GM21717 (cell line): Measurements from ENCODE around the gene TRIM9.
A peak's percentile ranks its signal among the peaks of the same experiment; 100 is the strongest.

Experiments used
- ATAC-seq: cut with Tn5 transposase; IDR thresholded peaks from one replicate; pipeline ENCODE4 v1.9.1; 2021; ENCODE audit warnings: mild to moderate bottlenecking, moderate library complexity; ENCODE audit not compliant: unreplicated experiment

The TRIM9 gene

DNA sequence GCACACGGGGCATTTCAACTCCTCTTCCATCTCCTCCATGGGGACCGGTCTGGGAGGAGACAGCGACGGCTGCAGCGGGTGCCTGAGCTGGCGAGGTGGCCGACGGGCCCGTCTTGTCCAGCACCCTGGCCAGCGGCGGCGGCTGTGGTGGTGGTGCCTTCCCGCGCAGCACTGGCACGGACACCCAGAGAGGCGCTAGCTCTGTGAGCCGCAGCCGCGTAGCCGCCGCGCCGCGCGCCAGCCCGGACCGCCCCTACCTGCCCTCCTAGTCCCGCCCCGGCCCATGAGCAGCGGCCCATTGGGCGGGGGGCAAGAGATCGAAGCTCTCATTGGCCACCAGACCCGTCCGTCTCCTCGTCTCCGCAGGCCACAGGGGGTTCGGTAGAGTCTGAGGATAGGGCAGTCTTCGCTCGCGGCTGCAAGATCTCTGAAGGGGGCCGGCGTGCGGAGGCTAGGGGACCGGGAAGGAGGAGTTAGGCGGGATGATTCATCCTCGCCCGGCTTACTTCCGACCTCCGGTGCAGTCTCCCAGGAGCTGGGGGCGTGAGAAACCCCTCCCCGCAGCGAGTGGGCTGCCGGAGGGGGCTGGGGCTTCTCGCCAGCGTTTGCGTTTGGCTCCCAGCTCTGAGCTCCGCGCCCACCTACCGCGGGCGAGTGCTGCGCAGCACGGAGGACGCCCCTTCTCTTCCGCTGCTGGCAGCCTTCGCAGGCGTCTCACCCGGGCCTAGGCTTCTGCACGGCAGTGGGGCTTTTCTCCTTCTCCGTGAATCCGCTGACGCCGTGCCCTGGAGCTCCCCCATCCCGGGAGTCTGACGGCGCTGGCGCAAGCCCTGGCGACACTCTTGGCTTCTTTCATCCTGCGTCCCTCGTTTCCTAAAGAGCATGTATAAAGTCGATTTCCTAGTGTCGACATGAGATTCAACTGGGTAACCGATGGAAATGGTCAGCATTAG, at the start of gene TRIM9:
Gene TRIM9, minus strand, starts transcription at position 205 of the 953 bp plus-strand sequence. Its CDS starts 166 bp downstream, at position 39.
- peak; percentile 99 for ATAC-seq

DNA sequence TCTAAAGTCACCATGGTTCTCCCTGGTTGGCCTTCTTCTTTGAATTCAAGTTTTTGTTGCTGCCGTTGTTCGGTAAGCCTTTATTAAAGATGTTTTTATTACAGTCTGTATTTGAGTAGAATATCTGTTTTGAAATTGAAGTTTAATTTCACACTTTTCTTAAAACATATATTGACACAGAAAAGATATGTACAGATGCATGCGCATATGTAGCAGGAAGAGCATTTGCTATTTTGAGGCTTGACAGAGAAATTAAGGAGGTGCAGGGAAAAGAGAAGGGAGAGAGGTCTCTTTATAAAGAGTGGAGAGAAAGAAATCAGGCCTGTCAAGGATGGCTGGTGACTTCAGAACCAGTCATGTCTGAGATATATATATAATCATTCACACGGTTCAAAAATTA, 46.0 kb upstream of the TRIM9 start:
- no peak for ATAC-seq

DNA sequence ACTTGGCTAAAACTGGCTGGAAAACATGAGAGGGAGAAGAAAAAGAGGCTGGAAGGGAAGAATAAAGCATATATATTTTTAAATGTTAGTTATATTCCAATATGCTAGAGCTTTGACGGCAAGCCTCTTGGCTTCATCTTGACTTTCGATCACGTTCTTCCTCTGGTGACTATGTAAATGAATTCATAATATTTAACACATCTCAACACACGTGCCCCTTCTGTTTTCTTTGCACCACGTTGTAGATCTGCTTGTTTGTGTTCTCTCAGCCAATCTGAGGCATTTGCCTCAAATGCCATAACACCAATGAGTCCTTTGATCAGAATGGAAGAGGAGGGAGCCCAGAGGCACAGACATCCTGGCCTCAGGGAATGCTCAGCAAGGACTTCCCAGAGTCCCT, 45.4 kb upstream of the TRIM9 start:
- no peak for ATAC-seq

DNA sequence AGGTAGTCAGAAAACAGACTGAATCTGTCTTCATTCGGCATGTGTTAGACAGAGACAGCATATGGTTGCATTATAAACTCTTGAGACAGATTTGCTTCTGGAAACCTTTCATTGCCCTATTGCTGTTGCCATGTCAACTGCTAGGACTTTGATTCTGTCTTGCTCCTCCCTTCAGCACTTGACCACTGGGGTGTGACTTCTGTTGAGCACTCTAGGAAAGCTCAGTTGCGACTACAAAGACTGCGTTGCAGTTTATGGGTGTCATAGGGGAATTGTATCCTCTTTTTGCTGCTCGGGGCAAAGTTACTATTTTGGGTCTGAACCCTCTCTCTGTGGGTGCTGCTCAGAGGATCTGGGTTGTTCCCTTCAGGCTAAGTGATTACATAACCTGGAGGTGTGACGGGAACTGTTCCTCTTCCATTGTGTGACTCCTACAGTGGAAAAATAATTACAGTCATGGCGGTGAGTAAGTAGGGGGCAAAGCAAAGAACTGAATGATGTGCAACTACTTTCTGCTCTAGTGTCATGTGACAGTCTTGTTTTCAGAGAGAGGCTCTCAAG, 44.3 kb upstream of the TRIM9 start:
- no peak for ATAC-seq

DNA sequence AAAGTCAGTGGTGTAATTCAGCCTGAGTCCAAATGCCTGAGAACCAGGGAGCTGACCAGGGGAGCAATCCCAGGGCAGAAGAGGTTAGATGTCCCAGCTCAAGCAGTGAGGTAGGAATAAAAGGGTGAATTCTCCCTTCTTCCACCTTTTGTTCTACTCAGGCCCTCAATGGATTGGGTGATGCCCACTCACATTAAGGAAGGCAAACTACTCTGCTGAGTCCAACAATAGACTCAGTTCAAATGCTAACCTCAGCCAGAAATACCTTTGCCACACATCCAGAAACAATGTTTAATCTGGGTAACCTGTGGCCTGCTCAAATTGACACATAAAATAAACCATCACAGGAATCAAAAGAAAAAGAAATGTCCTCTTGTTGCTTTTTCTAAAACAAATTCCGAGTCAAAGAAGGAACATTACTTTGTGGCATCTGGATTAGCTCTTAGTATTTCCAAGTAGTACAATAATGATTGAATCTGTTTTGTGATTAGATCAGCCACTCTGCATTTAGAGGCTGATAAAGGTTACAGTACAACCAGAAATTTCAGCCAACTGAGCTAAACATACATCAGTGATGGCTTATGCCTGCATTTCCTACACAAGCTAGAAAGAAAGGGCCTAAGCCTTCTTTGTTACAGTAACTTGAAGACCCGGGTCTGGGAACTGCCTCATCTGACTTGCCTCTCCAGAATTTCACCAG, 43.6 kb upstream of the TRIM9 start:
- no peak for ATAC-seq

DNA sequence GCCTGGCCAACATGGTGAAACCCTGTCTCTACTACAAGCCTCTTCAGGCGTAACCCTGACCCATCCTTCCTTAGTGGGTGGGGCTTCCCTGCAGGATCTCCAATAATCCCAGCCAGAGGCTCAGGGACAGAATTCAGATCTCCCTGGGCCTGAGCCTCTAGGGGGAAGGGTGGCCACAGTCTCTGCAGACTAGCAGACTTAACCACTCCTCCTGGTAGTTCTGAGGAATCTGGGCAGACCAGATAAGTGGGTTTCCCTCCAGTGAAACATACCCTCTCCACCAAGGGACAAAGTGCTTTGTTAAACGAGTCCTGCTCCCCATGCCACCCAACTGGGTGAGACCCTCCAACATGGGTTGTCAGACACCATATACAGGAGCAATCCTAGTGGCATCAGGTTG, 36.6 kb upstream of the TRIM9 start:
- ATAC-seq, result no peak

DNA sequence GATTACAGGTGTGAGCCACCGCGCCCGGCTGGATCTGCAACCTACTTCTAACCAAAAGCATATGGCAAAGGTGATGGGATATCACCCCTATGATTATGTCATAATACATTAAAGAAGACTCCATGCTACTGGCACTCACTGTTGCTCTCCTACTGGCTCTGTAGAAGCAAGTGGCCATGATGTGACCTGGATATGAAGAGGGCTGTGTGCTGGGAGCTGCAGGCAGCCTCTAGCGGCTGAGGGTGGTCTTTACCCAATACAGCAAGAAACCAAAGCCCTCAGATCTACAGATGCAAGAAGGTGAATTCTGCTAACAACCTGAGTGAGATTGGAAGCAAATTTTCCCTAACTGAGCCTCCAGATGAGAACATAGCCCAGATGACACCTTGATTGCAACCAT, 34.2 kb upstream of the TRIM9 start:
- no peak for ATAC-seq

DNA sequence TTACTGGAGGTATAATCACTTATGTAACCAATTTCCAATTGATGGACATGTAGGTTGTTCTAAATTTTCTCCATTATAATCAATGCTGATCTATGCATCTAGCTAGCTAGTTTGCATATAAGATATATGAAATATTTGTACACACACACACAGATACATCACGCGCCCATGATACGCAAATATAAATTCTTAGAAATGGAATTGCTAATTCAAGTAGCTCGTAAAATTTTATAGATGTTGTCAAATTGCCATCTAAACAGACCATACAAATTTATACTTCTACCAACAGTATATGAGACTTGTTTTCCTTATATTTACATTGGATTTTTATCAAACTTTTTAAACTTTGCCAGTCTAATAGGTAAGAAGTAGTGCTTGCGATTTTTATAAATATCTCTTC, 29.1 kb upstream of the TRIM9 start:
- ATAC-seq, result no peak

DNA sequence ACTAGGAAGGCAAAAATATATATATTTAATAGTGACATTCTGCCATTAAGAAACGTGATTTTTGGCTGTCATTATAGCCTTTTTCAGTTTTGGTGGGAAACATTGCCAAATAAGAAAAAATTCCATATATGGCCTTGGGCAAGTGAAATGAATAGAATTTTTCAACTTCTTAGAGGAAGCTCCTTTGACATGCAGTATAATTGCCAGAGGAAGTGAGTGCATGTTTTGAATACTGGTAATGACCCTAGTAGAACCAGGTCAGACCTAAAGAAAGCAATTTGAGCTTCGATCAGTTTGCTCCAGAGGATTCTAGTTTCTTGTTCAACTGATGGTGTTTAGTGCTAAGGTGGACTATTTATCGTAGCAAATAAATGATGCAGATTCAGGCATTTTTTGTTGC, 26.2 kb upstream of the TRIM9 start:
- no peak for ATAC-seq

DNA sequence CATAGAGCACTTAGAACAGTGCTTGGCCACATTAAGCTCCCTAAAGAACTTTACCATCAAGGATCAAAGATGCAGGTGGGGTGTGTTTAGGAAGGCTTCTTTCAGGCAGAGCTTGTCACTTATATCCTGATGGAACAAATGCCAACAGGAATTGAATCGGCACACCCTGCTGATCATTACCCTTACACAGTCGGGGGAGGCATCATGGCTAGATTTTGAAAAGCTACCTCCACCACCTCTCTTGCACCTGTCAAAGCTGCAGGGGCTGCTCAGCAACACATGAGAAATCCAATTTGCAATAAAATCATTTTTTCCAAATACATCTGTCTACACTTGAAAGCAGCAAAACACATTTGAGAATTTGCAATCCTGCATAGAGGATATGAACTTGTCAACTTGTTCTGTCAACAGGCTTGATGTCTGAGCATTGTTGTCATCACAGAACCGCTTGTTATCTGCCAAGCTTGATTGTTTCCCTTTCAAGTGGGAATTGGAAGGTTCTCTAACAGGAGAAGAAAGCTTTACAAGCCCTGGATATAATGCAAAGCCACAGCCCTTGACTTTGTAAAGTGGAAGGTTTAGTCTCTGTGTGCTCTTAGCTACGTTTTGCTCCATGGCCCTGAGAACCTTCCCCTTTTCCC, 24.6 kb upstream of the TRIM9 start:
- ATAC-seq, result no peak

DNA sequence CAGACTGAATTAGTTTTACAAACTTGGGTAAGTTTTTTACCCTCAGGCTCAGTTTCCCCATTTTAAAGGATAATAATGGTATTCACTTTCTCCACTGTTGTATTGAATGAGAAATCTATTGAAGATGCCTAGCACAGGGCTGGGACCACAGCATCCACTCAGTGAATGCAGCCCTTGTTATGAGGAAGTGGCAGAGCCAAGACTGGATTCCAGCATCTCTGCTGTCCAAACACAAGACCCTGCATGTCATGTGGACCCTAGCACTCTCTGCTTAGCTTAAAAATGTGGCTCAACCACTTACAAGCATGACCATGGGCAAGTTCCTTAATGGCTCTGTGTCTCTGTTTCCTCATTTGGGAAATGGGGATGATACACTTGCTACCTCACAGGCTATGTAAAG, 24.1 kb upstream of the TRIM9 start:
- ATAC-seq, result no peak

DNA sequence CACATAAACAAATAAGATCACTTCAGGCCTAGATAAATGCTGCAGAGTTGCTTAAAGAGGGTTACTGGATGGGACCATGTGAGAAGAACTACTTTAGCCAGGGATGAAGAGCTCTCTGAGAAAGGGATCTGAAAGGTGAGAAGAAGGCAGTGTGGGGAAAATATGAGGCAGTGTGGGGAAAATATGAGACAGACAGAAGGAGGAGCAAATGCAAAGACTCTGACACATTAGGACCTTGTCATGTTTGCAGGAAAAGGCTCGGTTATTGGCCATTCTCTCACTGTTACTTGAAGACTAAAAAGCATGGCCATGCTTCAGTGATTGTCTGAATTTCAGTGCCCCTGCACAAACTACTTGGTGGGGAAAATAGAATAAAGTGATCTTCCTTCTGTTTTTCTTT, 22.7 kb upstream of the TRIM9 start:
- ATAC-seq, result no peak

DNA sequence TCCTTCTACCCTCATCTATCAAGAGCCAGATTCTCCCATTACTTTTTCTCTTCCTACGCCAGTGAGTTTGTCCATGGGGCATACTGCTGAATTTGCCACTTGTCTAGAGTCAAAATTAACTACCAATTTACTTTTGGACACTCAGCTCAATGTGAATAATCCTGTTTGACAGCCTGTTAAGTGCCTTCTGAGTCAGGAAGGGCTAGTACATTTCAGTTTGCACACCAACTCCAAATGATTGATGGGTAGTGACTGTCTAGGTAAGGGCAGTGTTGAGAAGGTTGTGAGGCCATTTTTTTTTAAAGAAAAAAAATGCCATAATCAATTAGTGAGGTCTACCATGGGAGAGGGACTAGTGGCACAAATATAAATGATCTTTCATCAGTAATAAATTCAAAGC, 21.8 kb upstream of the TRIM9 start:
- no peak for ATAC-seq

DNA sequence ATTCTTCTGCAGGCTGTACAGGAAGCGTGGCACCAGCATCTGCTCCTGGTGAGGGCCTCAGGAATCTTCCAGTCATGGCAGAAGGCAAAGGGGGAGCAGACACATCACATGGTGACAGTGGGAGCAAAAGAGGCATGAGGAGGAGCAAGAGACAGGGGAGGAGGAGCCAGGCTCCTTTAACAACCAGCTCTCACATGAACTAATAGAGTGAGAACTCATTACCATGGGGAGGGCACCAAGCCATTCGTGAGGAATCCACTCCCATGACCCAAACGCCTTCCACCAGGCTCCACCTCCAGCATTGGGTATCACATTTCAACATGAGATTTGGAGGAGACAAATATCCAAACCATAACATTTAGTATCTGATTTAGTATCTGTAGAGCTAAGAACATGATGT, 14.7 kb upstream of the TRIM9 start:
- no peak for ATAC-seq

DNA sequence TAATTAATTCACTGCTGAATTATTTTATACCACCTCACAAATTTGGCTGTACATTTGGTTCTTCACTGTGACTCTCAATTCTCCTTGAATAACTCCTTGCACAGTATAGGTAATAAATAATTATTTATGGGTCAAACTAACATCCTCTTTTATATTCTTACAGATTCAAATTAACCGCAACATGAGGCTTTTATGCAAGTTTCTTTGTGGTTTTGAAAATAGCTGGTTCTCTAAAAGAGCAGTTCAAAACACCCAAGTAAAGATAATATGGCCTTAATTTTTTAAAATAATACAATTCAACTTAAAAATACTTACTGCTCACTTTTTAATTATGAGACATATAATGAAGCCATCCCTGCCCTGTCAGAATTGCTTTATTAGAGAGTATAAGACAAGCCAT, 12.9 kb upstream of the TRIM9 start:
- no peak for ATAC-seq

DNA sequence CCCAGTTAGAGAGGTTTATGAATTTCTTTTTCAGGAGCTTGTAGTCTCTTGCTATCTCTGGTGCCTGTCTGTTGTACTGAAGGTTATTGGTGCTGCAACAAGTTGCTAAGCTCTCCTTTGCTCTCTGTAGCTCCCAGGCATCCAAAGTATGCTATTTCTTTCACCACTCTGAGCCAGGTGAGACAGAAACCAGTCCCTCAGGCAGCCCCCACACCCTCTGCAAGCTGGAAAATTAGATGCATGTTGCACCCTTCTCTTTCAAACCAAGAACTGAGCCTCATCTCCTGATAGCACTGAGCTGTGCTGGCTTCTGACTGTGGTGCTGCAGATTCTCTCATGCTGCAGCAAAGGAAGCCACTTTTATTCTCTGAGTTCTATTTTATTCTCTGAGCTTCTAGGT, 9.6 kb upstream of the TRIM9 start:
- ATAC-seq, result no peak

DNA sequence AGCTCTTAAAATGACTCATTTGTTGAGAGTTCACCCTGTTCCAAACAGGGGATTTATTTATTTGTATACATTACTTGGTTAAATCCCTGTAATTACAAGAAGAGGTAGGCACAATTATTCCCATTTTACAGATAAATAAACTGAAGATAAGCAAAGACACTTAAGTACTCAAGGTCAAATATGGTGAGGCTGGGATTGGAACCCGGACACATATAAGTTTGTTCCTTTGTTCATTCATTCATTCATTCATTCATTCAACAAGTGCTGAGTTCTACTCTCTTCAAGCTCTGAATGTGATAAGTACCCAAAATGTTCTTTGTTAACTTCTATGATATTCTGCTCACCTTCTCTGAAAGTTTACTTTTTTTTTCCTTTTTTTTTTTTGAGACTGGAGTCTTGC, 2.4 kb upstream of the TRIM9 start:
- no peak for ATAC-seq

DNA sequence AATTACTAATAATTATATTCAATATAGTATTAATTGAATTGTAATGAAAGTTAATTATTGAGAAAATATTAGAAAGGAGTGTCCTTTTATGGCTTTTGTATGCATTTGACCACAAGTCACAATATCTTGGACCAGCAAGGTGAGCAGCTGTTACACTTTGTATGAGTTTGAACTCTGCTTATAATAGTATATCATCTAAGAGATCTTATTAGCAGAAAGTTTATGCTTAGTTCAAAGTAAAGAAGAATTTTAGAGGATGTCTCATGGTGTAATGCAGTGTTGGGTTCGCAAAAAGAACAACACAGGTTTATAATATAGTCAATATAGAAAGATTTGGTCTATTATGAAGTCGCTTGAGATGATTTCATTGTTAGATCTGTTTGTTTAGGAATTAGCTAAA, 2.0 kb upstream of the TRIM9 start:
- no peak for ATAC-seq

DNA sequence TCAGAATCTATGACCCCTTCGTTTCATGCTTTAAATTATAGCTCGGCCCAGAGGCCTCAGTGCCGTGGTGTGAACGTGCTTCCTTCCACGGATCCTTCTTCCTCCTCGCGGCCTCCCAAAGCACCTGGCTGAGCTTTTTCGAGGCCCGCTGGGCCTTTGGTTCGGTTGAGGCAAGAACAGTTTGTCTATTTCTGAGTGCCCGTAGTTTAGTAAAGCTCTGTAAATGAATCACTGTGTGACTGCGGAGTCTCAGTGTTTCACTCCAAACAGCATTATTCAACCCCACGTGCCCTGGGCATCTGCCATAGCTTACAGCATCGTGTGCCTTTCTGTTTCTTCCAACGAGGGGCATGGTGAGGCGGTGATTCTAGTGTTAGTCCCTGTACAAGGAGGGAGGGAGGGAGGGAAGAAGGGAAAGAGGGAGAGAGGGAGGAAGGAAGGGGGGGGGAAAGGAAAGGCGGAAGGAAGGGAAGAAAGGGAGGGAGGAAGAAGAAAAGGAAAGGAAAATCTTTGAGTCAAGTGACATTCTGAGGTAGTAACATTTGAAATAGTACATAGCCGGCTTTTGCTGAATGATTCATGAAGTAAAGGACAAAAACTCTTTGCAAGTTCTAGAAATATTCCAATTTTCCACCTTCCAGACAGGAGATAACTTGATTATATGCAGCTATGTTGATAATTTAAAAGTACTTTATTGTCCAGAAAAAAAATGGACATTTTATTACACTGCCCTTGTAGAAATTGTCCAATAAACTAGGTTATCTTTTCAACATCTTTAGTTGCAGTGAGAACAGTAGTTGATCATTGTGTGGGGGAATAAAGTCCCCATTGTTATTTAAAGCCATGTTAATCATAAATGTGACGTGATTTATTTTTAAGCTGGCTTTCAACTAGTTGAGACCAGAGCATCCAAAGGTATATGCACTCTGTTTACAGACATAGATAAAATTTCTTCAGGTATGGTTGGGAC, 1.2 kb upstream of the TRIM9 start:
- ATAC-seq, result no peak

DNA sequence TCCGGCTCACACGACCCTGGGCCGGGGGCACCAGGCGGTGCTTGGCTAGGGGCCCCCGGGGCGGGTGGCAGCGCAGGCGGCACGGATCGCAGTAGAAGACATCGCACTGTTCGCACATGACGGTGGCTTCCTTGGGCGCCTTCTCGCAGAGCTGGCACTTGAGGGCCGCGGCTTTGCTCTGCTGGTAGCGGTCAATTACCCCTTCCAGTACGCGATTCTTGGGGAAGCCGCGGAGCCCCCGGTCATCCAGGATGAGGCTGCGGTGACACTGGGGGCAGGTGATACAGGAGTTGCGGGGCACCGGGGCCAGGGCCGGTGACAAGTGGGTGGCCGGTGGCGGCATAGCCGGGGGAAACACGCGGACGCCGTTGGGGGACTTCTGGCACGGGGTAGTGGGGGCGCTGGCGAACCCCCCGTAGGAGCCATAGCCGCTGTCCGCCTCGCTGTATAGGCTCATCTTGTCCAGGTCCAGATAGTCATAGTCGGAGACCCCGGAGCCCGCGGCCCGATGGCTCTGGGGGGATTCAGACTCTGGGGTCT, 553 bp downstream of the TRIM9 start:
- ATAC-seq, result no peak
